ENCODE data around the gene H2BK1.

GRCh38 chr7:151161757-151162156 lies 48.5 kb downstream of the H2BK1 start:
- no peak for TF ChIP-seq POLR2AphosphoS5 (IDR thresholded peaks at IDR 0.05; ENCODE audit: insufficient read depth in 1 of 2, low read depth in 1 of 2)
- TF ChIP-seq, protein P1, sequence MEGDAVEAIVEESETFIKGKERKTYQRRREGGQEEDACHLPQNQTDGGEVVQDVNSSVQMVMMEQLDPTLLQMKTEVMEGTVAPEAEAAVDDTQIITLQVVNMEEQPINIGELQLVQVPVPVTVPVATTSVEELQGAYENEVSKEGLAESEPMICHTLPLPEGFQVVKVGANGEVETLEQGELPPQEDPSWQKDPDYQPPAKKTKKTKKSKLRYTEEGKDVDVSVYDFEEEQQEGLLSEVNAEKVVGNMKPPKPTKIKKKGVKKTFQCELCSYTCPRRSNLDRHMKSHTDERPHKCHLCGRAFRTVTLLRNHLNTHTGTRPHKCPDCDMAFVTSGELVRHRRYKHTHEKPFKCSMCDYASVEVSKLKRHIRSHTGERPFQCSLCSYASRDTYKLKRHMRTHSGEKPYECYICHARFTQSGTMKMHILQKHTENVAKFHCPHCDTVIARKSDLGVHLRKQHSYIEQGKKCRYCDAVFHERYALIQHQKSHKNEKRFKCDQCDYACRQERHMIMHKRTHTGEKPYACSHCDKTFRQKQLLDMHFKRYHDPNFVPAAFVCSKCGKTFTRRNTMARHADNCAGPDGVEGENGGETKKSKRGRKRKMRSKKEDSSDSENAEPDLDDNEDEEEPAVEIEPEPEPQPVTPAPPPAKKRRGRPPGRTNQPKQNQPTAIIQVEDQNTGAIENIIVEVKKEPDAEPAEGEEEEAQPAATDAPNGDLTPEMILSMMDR (IDR thresholded peaks at IDR 0.05), result no peak

Measured in vagina (tissue), 2 donors.